ENCODE results near the gene IL22RA2. TPM values are rescaled to one million over a fixed set of nuclear protein-coding genes. Genes with fewer than 3 reads are reported as not detected.

Gene IL22RA2
- total RNA-seq, 1 experiment from 2014 or later: not detected

DNA sequence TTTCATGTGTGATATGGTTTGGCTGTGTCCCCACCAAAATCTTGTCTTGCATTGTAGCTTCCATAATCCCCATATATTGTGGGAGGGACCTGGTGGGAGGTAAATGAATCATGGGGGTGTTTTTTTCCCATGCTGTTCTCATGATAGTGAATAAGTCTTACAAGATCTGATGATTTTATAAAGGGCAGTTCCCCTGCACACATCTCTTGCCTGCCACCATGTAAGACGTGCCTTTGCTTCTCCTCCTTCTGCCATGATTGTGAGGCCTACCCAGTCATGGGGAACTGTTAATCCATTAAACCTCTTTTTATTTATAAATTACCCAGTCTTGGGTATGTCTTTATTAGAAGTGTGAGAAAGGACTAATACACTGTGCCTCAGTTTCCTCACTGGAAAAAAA lies 4.2 kb upstream of the IL22RA2 start (continued):
- TF ChIP-seq, protein P1, sequence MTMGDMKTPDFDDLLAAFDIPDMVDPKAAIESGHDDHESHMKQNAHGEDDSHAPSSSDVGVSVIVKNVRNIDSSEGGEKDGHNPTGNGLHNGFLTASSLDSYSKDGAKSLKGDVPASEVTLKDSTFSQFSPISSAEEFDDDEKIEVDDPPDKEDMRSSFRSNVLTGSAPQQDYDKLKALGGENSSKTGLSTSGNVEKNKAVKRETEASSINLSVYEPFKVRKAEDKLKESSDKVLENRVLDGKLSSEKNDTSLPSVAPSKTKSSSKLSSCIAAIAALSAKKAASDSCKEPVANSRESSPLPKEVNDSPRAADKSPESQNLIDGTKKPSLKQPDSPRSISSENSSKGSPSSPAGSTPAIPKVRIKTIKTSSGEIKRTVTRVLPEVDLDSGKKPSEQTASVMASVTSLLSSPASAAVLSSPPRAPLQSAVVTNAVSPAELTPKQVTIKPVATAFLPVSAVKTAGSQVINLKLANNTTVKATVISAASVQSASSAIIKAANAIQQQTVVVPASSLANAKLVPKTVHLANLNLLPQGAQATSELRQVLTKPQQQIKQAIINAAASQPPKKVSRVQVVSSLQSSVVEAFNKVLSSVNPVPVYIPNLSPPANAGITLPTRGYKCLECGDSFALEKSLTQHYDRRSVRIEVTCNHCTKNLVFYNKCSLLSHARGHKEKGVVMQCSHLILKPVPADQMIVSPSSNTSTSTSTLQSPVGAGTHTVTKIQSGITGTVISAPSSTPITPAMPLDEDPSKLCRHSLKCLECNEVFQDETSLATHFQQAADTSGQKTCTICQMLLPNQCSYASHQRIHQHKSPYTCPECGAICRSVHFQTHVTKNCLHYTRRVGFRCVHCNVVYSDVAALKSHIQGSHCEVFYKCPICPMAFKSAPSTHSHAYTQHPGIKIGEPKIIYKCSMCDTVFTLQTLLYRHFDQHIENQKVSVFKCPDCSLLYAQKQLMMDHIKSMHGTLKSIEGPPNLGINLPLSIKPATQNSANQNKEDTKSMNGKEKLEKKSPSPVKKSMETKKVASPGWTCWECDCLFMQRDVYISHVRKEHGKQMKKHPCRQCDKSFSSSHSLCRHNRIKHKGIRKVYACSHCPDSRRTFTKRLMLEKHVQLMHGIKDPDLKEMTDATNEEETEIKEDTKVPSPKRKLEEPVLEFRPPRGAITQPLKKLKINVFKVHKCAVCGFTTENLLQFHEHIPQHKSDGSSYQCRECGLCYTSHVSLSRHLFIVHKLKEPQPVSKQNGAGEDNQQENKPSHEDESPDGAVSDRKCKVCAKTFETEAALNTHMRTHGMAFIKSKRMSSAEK (CRISPR knock-in tag; IDR thresholded peaks at IDR 0.05; ENCODE audit: borderline replicate concordance): no peak

DNA sequence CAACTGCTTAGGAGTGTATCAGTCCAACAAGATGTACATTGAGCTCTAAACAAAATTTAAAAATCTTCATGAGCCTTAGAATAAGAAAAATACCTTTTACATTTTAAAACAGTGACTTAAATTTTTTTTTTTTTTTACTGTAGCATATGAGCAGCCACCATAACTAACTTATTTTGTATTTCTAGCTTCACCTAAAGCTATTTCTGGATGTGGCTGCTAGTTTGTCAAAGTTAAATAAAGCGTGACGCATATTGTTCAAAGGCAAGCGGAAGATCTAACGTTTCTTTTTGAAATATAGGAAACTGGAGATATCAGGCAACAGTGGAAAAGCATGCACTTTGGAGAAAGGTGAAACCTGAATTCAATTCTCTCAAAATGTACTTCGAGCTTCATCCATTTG lies 3.3 kb upstream of the IL22RA2 start:
- ChIA-PET POLR2A (no interaction called here), CTCF (no interaction called here)
- TF ChIP-seq JUN (CRISPR knock-in tag; IDR thresholded peaks at IDR 0.05) (no peak), TCF7 (CRISPR knock-in tag; IDR thresholded peaks at IDR 0.05; ENCODE audit: low read depth) (no peak), ZNF219 (CRISPR knock-in tag; IDR thresholded peaks at IDR 0.05; ENCODE audit: borderline replicate concordance) (no peak), NFE2L1 (CRISPR knock-in tag; IDR thresholded peaks at IDR 0.05) (no peak)
- TF ChIP-seq, protein P2, sequence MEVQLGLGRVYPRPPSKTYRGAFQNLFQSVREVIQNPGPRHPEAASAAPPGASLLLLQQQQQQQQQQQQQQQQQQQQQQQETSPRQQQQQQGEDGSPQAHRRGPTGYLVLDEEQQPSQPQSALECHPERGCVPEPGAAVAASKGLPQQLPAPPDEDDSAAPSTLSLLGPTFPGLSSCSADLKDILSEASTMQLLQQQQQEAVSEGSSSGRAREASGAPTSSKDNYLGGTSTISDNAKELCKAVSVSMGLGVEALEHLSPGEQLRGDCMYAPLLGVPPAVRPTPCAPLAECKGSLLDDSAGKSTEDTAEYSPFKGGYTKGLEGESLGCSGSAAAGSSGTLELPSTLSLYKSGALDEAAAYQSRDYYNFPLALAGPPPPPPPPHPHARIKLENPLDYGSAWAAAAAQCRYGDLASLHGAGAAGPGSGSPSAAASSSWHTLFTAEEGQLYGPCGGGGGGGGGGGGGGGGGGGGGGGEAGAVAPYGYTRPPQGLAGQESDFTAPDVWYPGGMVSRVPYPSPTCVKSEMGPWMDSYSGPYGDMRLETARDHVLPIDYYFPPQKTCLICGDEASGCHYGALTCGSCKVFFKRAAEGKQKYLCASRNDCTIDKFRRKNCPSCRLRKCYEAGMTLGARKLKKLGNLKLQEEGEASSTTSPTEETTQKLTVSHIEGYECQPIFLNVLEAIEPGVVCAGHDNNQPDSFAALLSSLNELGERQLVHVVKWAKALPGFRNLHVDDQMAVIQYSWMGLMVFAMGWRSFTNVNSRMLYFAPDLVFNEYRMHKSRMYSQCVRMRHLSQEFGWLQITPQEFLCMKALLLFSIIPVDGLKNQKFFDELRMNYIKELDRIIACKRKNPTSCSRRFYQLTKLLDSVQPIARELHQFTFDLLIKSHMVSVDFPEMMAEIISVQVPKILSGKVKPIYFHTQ (CRISPR knock-in tag; IDR thresholded peaks at IDR 0.05): no peak
- TF ChIP-seq, protein P3, sequence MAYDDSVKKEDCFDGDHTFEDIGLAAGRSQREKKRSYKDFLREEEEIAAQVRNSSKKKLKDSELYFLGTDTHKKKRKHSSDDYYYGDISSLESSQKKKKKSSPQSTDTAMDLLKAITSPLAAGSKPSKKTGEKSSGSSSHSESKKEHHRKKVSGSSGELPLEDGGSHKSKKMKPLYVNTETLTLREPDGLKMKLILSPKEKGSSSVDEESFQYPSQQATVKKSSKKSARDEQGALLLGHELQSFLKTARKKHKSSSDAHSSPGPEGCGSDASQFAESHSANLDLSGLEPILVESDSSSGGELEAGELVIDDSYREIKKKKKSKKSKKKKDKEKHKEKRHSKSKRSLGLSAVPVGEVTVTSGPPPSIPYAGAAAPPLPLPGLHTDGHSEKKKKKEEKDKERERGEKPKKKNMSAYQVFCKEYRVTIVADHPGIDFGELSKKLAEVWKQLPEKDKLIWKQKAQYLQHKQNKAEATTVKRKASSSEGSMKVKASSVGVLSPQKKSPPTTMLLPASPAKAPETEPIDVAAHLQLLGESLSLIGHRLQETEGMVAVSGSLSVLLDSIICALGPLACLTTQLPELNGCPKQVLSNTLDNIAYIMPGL (CRISPR knock-in tag; IDR thresholded peaks at IDR 0.05): no peak
- TF ChIP-seq, protein P4, sequence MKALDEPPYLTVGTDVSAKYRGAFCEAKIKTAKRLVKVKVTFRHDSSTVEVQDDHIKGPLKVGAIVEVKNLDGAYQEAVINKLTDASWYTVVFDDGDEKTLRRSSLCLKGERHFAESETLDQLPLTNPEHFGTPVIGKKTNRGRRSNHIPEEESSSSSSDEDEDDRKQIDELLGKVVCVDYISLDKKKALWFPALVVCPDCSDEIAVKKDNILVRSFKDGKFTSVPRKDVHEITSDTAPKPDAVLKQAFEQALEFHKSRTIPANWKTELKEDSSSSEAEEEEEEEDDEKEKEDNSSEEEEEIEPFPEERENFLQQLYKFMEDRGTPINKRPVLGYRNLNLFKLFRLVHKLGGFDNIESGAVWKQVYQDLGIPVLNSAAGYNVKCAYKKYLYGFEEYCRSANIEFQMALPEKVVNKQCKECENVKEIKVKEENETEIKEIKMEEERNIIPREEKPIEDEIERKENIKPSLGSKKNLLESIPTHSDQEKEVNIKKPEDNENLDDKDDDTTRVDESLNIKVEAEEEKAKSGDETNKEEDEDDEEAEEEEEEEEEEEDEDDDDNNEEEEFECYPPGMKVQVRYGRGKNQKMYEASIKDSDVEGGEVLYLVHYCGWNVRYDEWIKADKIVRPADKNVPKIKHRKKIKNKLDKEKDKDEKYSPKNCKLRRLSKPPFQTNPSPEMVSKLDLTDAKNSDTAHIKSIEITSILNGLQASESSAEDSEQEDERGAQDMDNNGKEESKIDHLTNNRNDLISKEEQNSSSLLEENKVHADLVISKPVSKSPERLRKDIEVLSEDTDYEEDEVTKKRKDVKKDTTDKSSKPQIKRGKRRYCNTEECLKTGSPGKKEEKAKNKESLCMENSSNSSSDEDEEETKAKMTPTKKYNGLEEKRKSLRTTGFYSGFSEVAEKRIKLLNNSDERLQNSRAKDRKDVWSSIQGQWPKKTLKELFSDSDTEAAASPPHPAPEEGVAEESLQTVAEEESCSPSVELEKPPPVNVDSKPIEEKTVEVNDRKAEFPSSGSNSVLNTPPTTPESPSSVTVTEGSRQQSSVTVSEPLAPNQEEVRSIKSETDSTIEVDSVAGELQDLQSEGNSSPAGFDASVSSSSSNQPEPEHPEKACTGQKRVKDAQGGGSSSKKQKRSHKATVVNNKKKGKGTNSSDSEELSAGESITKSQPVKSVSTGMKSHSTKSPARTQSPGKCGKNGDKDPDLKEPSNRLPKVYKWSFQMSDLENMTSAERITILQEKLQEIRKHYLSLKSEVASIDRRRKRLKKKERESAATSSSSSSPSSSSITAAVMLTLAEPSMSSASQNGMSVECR (CRISPR knock-in tag; IDR thresholded peaks at IDR 0.05; ENCODE audit: borderline replicate concordance): no peak
- TF ChIP-seq, protein P5, sequence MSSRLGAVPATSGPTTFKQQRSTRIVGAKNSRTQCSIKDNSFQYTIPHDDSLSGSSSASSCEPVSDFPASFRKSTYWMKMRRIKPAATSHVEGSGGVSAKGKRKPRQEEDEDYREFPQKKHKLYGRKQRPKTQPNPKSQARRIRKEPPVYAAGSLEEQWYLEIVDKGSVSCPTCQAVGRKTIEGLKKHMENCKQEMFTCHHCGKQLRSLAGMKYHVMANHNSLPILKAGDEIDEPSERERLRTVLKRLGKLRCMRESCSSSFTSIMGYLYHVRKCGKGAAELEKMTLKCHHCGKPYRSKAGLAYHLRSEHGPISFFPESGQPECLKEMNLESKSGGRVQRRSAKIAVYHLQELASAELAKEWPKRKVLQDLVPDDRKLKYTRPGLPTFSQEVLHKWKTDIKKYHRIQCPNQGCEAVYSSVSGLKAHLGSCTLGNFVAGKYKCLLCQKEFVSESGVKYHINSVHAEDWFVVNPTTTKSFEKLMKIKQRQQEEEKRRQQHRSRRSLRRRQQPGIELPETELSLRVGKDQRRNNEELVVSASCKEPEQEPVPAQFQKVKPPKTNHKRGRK (CRISPR knock-in tag; IDR thresholded peaks at IDR 0.05; ENCODE audit: borderline replicate concordance): no peak
- Mint-ChIP-seq H3K27ac (no peak overlapping the region), H3K4me3 (no peak overlapping the region), H3K36me3 (peaks cover 46% of the 10 kb centered on the region), H3K4me1 (peaks cover 12% of the 10 kb centered on the region), H3K27me3 (ENCODE audit: low read depth) (peaks cover 4% of the 10 kb centered on the region), H3K9me3 (peaks cover 72% of the 10 kb centered on the region)
- DNase-seq (ENCODE audit: low spot score) (no peak), ATAC-seq (no peak)

Measured in WTC11 (cell line).